ENCODE results near the gene TSC2.
A peak's percentile ranks its signal among the peaks of the same experiment; 100 is the strongest.

Gene TSC2

GRCh38 chr16:2082171-2082982 lies 34.6 kb downstream of the TSC2 start:
- TF ChIP-seq CTCF (IDR thresholded peaks at IDR 0.05; ENCODE audit: control insufficient read depth, extremely low read depth, insufficient read depth), result peak; percentile 63
- H3K4me3 ChIP-seq (ENCODE audit: low read depth, low read length), result no peak overlapping the region
- peak; percentile 95 for DNase-seq (ENCODE audit: low read depth)

GRCh38 chr16:2082983-2083364 lies 35.2 kb downstream of the TSC2 start:
- no peak for DNase-seq (ENCODE audit: low read depth)
- H3K4me3 ChIP-seq (ENCODE audit: low read depth, low read length), result no peak overlapping the region
- TF ChIP-seq CTCF (IDR thresholded peaks at IDR 0.05; ENCODE audit: control insufficient read depth, extremely low read depth, insufficient read depth), result no peak

- TF ChIP-seq CTCF (IDR thresholded peaks at IDR 0.05; ENCODE audit: control insufficient read depth, extremely low read depth, insufficient read depth), result no peak
- DNase-seq (ENCODE audit: low read depth), result no peak
- no peak overlapping the region for H3K4me3 ChIP-seq (ENCODE audit: low read depth, low read length)
Observed at GRCh38 chr16:2083409-2083808, 35.6 kb downstream of the TSC2 start.

- no peak for DNase-seq (ENCODE audit: low read depth)
- no peak for TF ChIP-seq CTCF (IDR thresholded peaks at IDR 0.05; ENCODE audit: control insufficient read depth, extremely low read depth, insufficient read depth)
- no peak overlapping the region for H3K4me3 ChIP-seq (ENCODE audit: low read depth, low read length)
Observed at GRCh38 chr16:2083876-2084780, 36.3 kb downstream of the TSC2 start.

GRCh38 chr16:2084895-2085625 lies 37.3 kb downstream of the TSC2 start:
- no peak for TF ChIP-seq CTCF (IDR thresholded peaks at IDR 0.05; ENCODE audit: control insufficient read depth, extremely low read depth, insufficient read depth)
- H3K4me3 ChIP-seq (ENCODE audit: low read depth, low read length), result no peak overlapping the region
- no peak for DNase-seq (ENCODE audit: low read depth)

- H3K4me3 ChIP-seq (ENCODE audit: low read depth, low read length), result 0 out of 2 replicates have a peak overlapping the region, but pooled peaks have one; percentile 6
- no peak for TF ChIP-seq CTCF (IDR thresholded peaks at IDR 0.05; ENCODE audit: control insufficient read depth, extremely low read depth, insufficient read depth)
- peak; percentile 63 for DNase-seq (ENCODE audit: low read depth)
Observed at GRCh38 chr16:2085669-2086068, 37.9 kb downstream of the TSC2 start.
